GM19372 (cell line): Measurements from ENCODE around the gene MYADML2.

ENCODE experiments used
- ATAC-seq: cut with Tn5 transposase; IDR thresholded peaks from one replicate; pipeline ENCODE4 v1.9.1; 2021; ENCODE audit warnings: mild to moderate bottlenecking, low read depth, moderate library complexity; ENCODE audit not compliant: unreplicated experiment

The MYADML2 gene

GRCh38 chr17:81941484-81942166 lies 5.4 kb downstream of the MYADML2 start:
- ATAC-seq, result no peak

- no peak for ATAC-seq
Observed at GRCh38 chr17:81940538-81941483, 6.2 kb downstream of the MYADML2 start.

GRCh38 chr17:81939881-81940385 lies 7.1 kb downstream of the MYADML2 start:
- no peak for ATAC-seq

GRCh38 chr17:81939218-81939617 lies 7.8 kb downstream of the MYADML2 start:
- ATAC-seq, result no peak

GRCh38 chr17:81935709-81936084 lies 11.3 kb downstream of the MYADML2 start:
- no peak for ATAC-seq

- ATAC-seq, result no peak
Observed at GRCh38 chr17:81934850-81935708, 12.0 kb downstream of the MYADML2 start.

GRCh38 chr17:81934098-81934757 lies 12.8 kb downstream of the MYADML2 start:
- ATAC-seq, result no peak

GRCh38 chr17:81933178-81933699 lies 13.8 kb downstream of the MYADML2 start:
- ATAC-seq, result no peak

GRCh38 chr17:81932333-81932983 lies 14.6 kb downstream of the MYADML2 start:
- no peak for ATAC-seq

- no peak for ATAC-seq
Observed at GRCh38 chr17:81931557-81932332, 15.3 kb downstream of the MYADML2 start.

GRCh38 chr17:81931189-81931556 lies 15.9 kb downstream of the MYADML2 start:
- ATAC-seq, result no peak

- no peak for ATAC-seq
Observed at GRCh38 chr17:81930142-81931125, 16.6 kb downstream of the MYADML2 start.

GRCh38 chr17:81929253-81930141 lies 17.5 kb downstream of the MYADML2 start:
- no peak for ATAC-seq

- no peak for ATAC-seq
Observed at GRCh38 chr17:81928544-81929252, 18.3 kb downstream of the MYADML2 start.

GRCh38 chr17:81927653-81928543 lies 19.1 kb downstream of the MYADML2 start, which contains the start of gene MAFG:
MAFG (minus strand) TSS chr17:81927735; CDS start chr17:81923185, 4,550 bp downstream.
- ATAC-seq, result peak; percentile 69
